ENCODE data around the gene PRKG1.
"Not testable (repeated sequence)": the region's sequence is repeated elsewhere in the genome, so short reads cannot be mapped to it uniquely, and the experiment has no call there.

Gene PRKG1

GRCh38 chr10:52145636-52146035 is 1071.3 kb downstream of the PRKG1 start:
- Histone ChIP-seq H3K27me3 (ENCODE audit: control insufficient read depth, insufficient read depth, low read length) (no peaks in the 10 kb centered on the region), H3K4me3 (ENCODE audit: low read length) (no peak overlapping the region), H3K9ac (ENCODE audit: low read length) (no peak overlapping the region), H3K36me3 (ENCODE audit: control insufficient read depth, insufficient read depth, low read length) (no peaks in the 10 kb centered on the region), H3K27ac (ENCODE audit: low read depth, low read length) (no peak overlapping the region), H3K4me1 (ENCODE audit: control insufficient read depth, insufficient read depth, low read length) (no peaks in the 10 kb centered on the region)

- Histone ChIP-seq H3K9ac (ENCODE audit: low read length) (no peak overlapping the region), H3K36me3 (ENCODE audit: control insufficient read depth, insufficient read depth, low read length) (no peaks in the 10 kb centered on the region), H3K27me3 (ENCODE audit: control insufficient read depth, insufficient read depth, low read length) (no peaks in the 10 kb centered on the region), H3K4me1 (ENCODE audit: control insufficient read depth, insufficient read depth, low read length) (no peaks in the 10 kb centered on the region), H3K4me3 (ENCODE audit: low read length) (no peak overlapping the region), H3K27ac (ENCODE audit: low read depth, low read length) (no peak overlapping the region)
Measured at GRCh38 chr10:52146766-52147165, 1072.5 kb downstream of the PRKG1 start.

GRCh38 chr10:52170776-52171175 is 1096.5 kb downstream of the PRKG1 start:
- no peak overlapping the region for H3K9ac ChIP-seq (ENCODE audit: low read length)
- no peaks in the 10 kb centered on the region for H3K36me3 ChIP-seq (ENCODE audit: control insufficient read depth, insufficient read depth, low read length)
- no peaks in the 10 kb centered on the region for H3K27me3 ChIP-seq (ENCODE audit: control insufficient read depth, insufficient read depth, low read length)
- H3K4me3 ChIP-seq (ENCODE audit: low read length) = no peak overlapping the region
- H3K27ac ChIP-seq (ENCODE audit: low read depth, low read length) = no peak overlapping the region
- no peaks in the 10 kb centered on the region for H3K4me1 ChIP-seq (ENCODE audit: control insufficient read depth, insufficient read depth, low read length)

- Histone ChIP-seq H3K36me3 (ENCODE audit: control insufficient read depth, insufficient read depth, low read length) (no peaks in the 10 kb centered on the region), H3K9ac (ENCODE audit: low read length) (no peak overlapping the region), H3K27ac (ENCODE audit: low read depth, low read length) (no peak overlapping the region), H3K4me1 (ENCODE audit: control insufficient read depth, insufficient read depth, low read length) (no peaks in the 10 kb centered on the region), H3K27me3 (ENCODE audit: control insufficient read depth, insufficient read depth, low read length) (no peaks in the 10 kb centered on the region), H3K4me3 (ENCODE audit: low read length) (no peak overlapping the region)
Measured at GRCh38 chr10:52172581-52172980, 1098.3 kb downstream of the PRKG1 start.

GRCh38 chr10:52185256-52185655 is 1111.0 kb downstream of the PRKG1 start:
- H3K9ac ChIP-seq (ENCODE audit: low read length) = no peak overlapping the region
- no peaks in the 10 kb centered on the region for H3K36me3 ChIP-seq (ENCODE audit: control insufficient read depth, insufficient read depth, low read length)
- no peak overlapping the region for H3K4me3 ChIP-seq (ENCODE audit: low read length)
- H3K27me3 ChIP-seq (ENCODE audit: control insufficient read depth, insufficient read depth, low read length) = no peaks in the 10 kb centered on the region
- no peaks in the 10 kb centered on the region for H3K4me1 ChIP-seq (ENCODE audit: control insufficient read depth, insufficient read depth, low read length)
- H3K27ac ChIP-seq (ENCODE audit: low read depth, low read length) = no peak overlapping the region

GRCh38 chr10:52187521-52188258 is 1113.4 kb downstream of the PRKG1 start:
- Histone ChIP-seq H3K36me3 (ENCODE audit: control insufficient read depth, insufficient read depth, low read length) (no peaks in the 10 kb centered on the region), H3K9ac (ENCODE audit: low read length) (no peak overlapping the region), H3K27me3 (ENCODE audit: control insufficient read depth, insufficient read depth, low read length) (no peaks in the 10 kb centered on the region), H3K4me3 (ENCODE audit: low read length) (no peak overlapping the region), H3K4me1 (ENCODE audit: control insufficient read depth, insufficient read depth, low read length) (no peaks in the 10 kb centered on the region), H3K27ac (ENCODE audit: low read depth, low read length) (no peak overlapping the region)

GRCh38 chr10:52191049-52191448 is 1116.8 kb downstream of the PRKG1 start:
- Histone ChIP-seq H3K27me3 (ENCODE audit: control insufficient read depth, insufficient read depth, low read length) (no peaks in the 10 kb centered on the region), H3K36me3 (ENCODE audit: control insufficient read depth, insufficient read depth, low read length) (no peaks in the 10 kb centered on the region), H3K27ac (ENCODE audit: low read depth, low read length) (no peak overlapping the region), H3K4me1 (ENCODE audit: control insufficient read depth, insufficient read depth, low read length) (no peaks in the 10 kb centered on the region), H3K9ac (ENCODE audit: low read length) (no peak overlapping the region), H3K4me3 (ENCODE audit: low read length) (no peak overlapping the region)

GRCh38 chr10:52194191-52194590 is 1119.9 kb downstream of the PRKG1 start:
- Histone ChIP-seq H3K4me3 (ENCODE audit: low read length) (no peak overlapping the region), H3K4me1 (ENCODE audit: control insufficient read depth, insufficient read depth, low read length) (no peaks in the 10 kb centered on the region), H3K27me3 (ENCODE audit: control insufficient read depth, insufficient read depth, low read length) (no peaks in the 10 kb centered on the region), H3K36me3 (ENCODE audit: control insufficient read depth, insufficient read depth, low read length) (no peaks in the 10 kb centered on the region), H3K27ac (ENCODE audit: low read depth, low read length) (no peak overlapping the region), H3K9ac (ENCODE audit: low read length) (no peak overlapping the region)

GRCh38 chr10:52194716-52195115 is 1120.4 kb downstream of the PRKG1 start:
- H3K27ac ChIP-seq (ENCODE audit: low read depth, low read length) = no peak overlapping the region
- H3K9ac ChIP-seq (ENCODE audit: low read length) = no peak overlapping the region
- no peak overlapping the region for H3K4me3 ChIP-seq (ENCODE audit: low read length)
- no peaks in the 10 kb centered on the region for H3K4me1 ChIP-seq (ENCODE audit: control insufficient read depth, insufficient read depth, low read length)
- H3K27me3 ChIP-seq (ENCODE audit: control insufficient read depth, insufficient read depth, low read length) = no peaks in the 10 kb centered on the region
- no peaks in the 10 kb centered on the region for H3K36me3 ChIP-seq (ENCODE audit: control insufficient read depth, insufficient read depth, low read length)

GRCh38 chr10:52197098-52197497 is 1122.8 kb downstream of the PRKG1 start:
- Histone ChIP-seq H3K9ac (ENCODE audit: low read length) (no peak overlapping the region), H3K27ac (ENCODE audit: low read depth, low read length) (no peak overlapping the region), H3K4me3 (ENCODE audit: low read length) (no peak overlapping the region), H3K36me3 (ENCODE audit: control insufficient read depth, insufficient read depth, low read length) (no peaks in the 10 kb centered on the region), H3K27me3 (ENCODE audit: control insufficient read depth, insufficient read depth, low read length) (no peaks in the 10 kb centered on the region), H3K4me1 (ENCODE audit: control insufficient read depth, insufficient read depth, low read length) (no peaks in the 10 kb centered on the region)

GRCh38 chr10:52198540-52198939 is 1124.3 kb downstream of the PRKG1 start:
- H3K4me1 ChIP-seq (ENCODE audit: control insufficient read depth, insufficient read depth, low read length) = no peaks in the 10 kb centered on the region
- no peak overlapping the region for H3K9ac ChIP-seq (ENCODE audit: low read length)
- no peaks in the 10 kb centered on the region for H3K36me3 ChIP-seq (ENCODE audit: control insufficient read depth, insufficient read depth, low read length)
- no peaks in the 10 kb centered on the region for H3K27me3 ChIP-seq (ENCODE audit: control insufficient read depth, insufficient read depth, low read length)
- H3K4me3 ChIP-seq (ENCODE audit: low read length) = no peak overlapping the region
- no peak overlapping the region for H3K27ac ChIP-seq (ENCODE audit: low read depth, low read length)

- H3K4me3 ChIP-seq (ENCODE audit: low read length); H3K36me3 ChIP-seq (ENCODE audit: control insufficient read depth, insufficient read depth, low read length); H3K27me3 ChIP-seq (ENCODE audit: control insufficient read depth, insufficient read depth, low read length); H3K27ac ChIP-seq (ENCODE audit: low read depth, low read length); H3K9ac ChIP-seq (ENCODE audit: low read length); H3K4me1 ChIP-seq (ENCODE audit: control insufficient read depth, insufficient read depth, low read length): not testable (repeated sequence)
Measured at GRCh38 chr10:52204906-52205305, 1130.6 kb downstream of the PRKG1 start.

- no peak overlapping the region for H3K27ac ChIP-seq (ENCODE audit: low read depth, low read length)
- no peaks in the 10 kb centered on the region for H3K36me3 ChIP-seq (ENCODE audit: control insufficient read depth, insufficient read depth, low read length)
- no peak overlapping the region for H3K9ac ChIP-seq (ENCODE audit: low read length)
- no peaks in the 10 kb centered on the region for H3K27me3 ChIP-seq (ENCODE audit: control insufficient read depth, insufficient read depth, low read length)
- H3K4me1 ChIP-seq (ENCODE audit: control insufficient read depth, insufficient read depth, low read length) = no peaks in the 10 kb centered on the region
- no peak overlapping the region for H3K4me3 ChIP-seq (ENCODE audit: low read length)
Measured at GRCh38 chr10:52208365-52208764, 1134.1 kb downstream of the PRKG1 start.

Data from rectal smooth muscle tissue (tissue), 1 donor.